SU-DHL-6 (cell line): Measurements from ENCODE around the gene CCL14.

Experiments
- H2AFZ ChIP-seq: fragments of 200-600 bp; sonication (generic); 2 replicates; pipeline ENCODE4 v1.6.1; 2014; ENCODE audit warnings: low read depth, mild to moderate bottlenecking, moderate library complexity, mixed read lengths, antibody characterized with exemption, low read length; ENCODE audit not compliant: severe bottlenecking
- H3F3A ChIP-seq: fragments of 200-600 bp; shearing (Covaris generic); 2 replicates; pipeline ENCODE4 v1.6.0; 2016; ENCODE audit warnings: antibody characterized with exemption, mild to moderate bottlenecking; ENCODE audit not compliant: insufficient read depth
- H3K27ac ChIP-seq: fragments of 200-600 bp; sonication (generic); 2 replicates; pipeline ENCODE4 v1.5.1; 2016; ENCODE audit warnings: low read depth, mild to moderate bottlenecking, low read length, moderate library complexity, mixed read lengths
- H3K27me3 ChIP-seq: fragments of 200-600 bp; sonication (generic), shearing (Covaris generic); 2 replicates; pipeline ENCODE4 v1.6.0; 2014; ENCODE audit warnings: mild to moderate bottlenecking, low read length
- H3K36me3 ChIP-seq: fragments of 200-600 bp; sonication (generic); 2 replicates; pipeline ENCODE4 v1.6.1; 2014; ENCODE audit warnings: mild to moderate bottlenecking, low read length, mixed read lengths
- H3K4me2 ChIP-seq: fragments of 300-600, 200-600 bp; shearing (Covaris generic), sonication (generic); 2 replicates; pipeline ENCODE4 v1.6.0; 2014; ENCODE audit warnings: low read length, low read depth, mild to moderate bottlenecking; ENCODE audit not compliant: poor library complexity, severe bottlenecking
- H3K4me3 ChIP-seq: fragments of 200-600 bp; sonication (generic); 2 replicates; pipeline ENCODE4 v1.5.1; 2014; ENCODE audit warnings: antibody characterized with exemption, low read length, mild to moderate bottlenecking, mixed read lengths; ENCODE audit not compliant: insufficient read depth, poor library complexity, severe bottlenecking
- H3K79me2 ChIP-seq: fragments of 200-600 bp; sonication (generic); 2 replicates; pipeline ENCODE4 v1.6.1; 2014; ENCODE audit warnings: mild to moderate bottlenecking, low read length, moderate library complexity; ENCODE audit not compliant: insufficient read depth
- H3K9ac ChIP-seq: fragments of 200-600 bp; sonication (generic); 2 replicates; pipeline ENCODE4 v1.7.0; 2014; ENCODE audit warnings: mild to moderate bottlenecking, low read length
- H3K9me2 ChIP-seq: fragments of 200-600 bp; sonication (generic); replicated peaks from 2 replicates; pipeline ENCODE4 v1.6.1; 2014; ENCODE audit warnings: low read length; ENCODE audit not compliant: insufficient read depth
- H3K9me3 ChIP-seq: fragments of 200-600 bp; sonication (generic); 2 replicates; pipeline ENCODE4 v1.6.1; 2014; ENCODE audit warnings: low read length, mixed read lengths; ENCODE audit not compliant: insufficient read depth
- H4K20me1 ChIP-seq: fragments of 200-600 bp; sonication (generic); 2 replicates; pipeline ENCODE4 v1.6.1; 2014; ENCODE audit warnings: low read depth, mild to moderate bottlenecking, antibody characterized with exemption, low read length, moderate library complexity, mixed read lengths
- CTCF ChIP-seq: fragments of 200-600 bp; sonication (generic); IDR thresholded peaks from one replicate; pipeline ENCODE4 v1.5.1; 2017; ENCODE audit warnings: antibody characterized with exemption, mild to moderate bottlenecking, low read length, moderate library complexity; ENCODE audit not compliant: insufficient read depth, poor library complexity, severe bottlenecking
- EZH2phosphoT487 ChIP-seq: fragments of 200-600 bp; sonication (generic), shearing (Covaris generic); conservative IDR thresholded peaks from 2 replicates; pipeline ENCODE4 v1.6.1; 2018; ENCODE audit warnings: mild to moderate bottlenecking, antibody characterized with exemption, low read length, moderate library complexity, mixed read lengths

Gene CCL14

GRCh38 chr17:36030956-36031355 is 44.4 kb upstream of the CCL14 start:
- Histone ChIP-seq H3K27ac (no peak overlapping the region), H3K79me2 (no peaks in the 10 kb centered on the region), H3K4me2 (no peak overlapping the region), H3K4me3 (no peak overlapping the region), H2AFZ (no peak overlapping the region), H3K9me2 (no peaks in the 10 kb centered on the region), H3F3A (no peaks in the 10 kb centered on the region), H3K9ac (no peak overlapping the region), H3K9me3 (no peaks in the 10 kb centered on the region), H3K36me3 (no peaks in the 10 kb centered on the region), H3K27me3 (no peaks in the 10 kb centered on the region), H4K20me1 (no peaks in the 10 kb centered on the region)
- TF ChIP-seq CTCF (no peak), EZH2phosphoT487 (no peak)

GRCh38 chr17:36027761-36028160 is 41.2 kb upstream of the CCL14 start:
- Histone ChIP-seq H3K9me3 (no peaks in the 10 kb centered on the region), H3K79me2 (no peaks in the 10 kb centered on the region), H4K20me1 (no peaks in the 10 kb centered on the region), H3K9ac (no peak overlapping the region), H2AFZ (no peak overlapping the region), H3K4me3 (no peak overlapping the region), H3F3A (no peaks in the 10 kb centered on the region), H3K36me3 (no peaks in the 10 kb centered on the region), H3K27ac (no peak overlapping the region), H3K27me3 (no peaks in the 10 kb centered on the region), H3K4me2 (no peak overlapping the region), H3K9me2 (no peaks in the 10 kb centered on the region)
- TF ChIP-seq CTCF (no peak), EZH2phosphoT487 (no peak)

GRCh38 chr17:36024106-36024869 is 37.8 kb upstream of the CCL14 start:
- TF ChIP-seq EZH2phosphoT487 (no peak), CTCF (no peak)
- H3K27ac ChIP-seq, result no peak overlapping the region
- no peaks in the 10 kb centered on the region for H3F3A ChIP-seq
- H3K36me3 ChIP-seq, result no peaks in the 10 kb centered on the region
- H3K4me3 ChIP-seq, result no peak overlapping the region
- no peaks in the 10 kb centered on the region for H3K27me3 ChIP-seq
- no peaks in the 10 kb centered on the region for H3K9me3 ChIP-seq
- no peaks in the 10 kb centered on the region for H3K79me2 ChIP-seq
- H3K9me2 ChIP-seq, result no peaks in the 10 kb centered on the region
- H3K9ac ChIP-seq, result no peak overlapping the region
- no peak overlapping the region for H3K4me2 ChIP-seq
- no peaks in the 10 kb centered on the region for H4K20me1 ChIP-seq
- H2AFZ ChIP-seq, result no peak overlapping the region
